ENCODE data around the gene GAGE10. TPM values are rescaled to one million over a fixed set of nuclear protein-coding genes. Genes with fewer than 3 reads are reported as not detected.

The GAGE10 gene
- total RNA-seq, 1 donor from 2014 or later = not detected

- Mint-ChIP-seq H3K9me3 (ENCODE audit: low read depth) (peaks cover 3% of the 10 kb centered on the region), H3K4me1 (ENCODE audit: low read depth) (peaks cover 23% of the 10 kb centered on the region), H3K36me3 (ENCODE audit: low read depth) (no peaks in the 10 kb centered on the region), H3K27ac (ENCODE audit: unreplicated experiment) (no peak overlapping the region), H3K27me3 (ENCODE audit: low read depth) (no peaks in the 10 kb centered on the region), H3K4me3 (ENCODE audit: unreplicated experiment) (peak overlapping the region; percentile 59)
- TF ChIP-seq, protein P1, sequence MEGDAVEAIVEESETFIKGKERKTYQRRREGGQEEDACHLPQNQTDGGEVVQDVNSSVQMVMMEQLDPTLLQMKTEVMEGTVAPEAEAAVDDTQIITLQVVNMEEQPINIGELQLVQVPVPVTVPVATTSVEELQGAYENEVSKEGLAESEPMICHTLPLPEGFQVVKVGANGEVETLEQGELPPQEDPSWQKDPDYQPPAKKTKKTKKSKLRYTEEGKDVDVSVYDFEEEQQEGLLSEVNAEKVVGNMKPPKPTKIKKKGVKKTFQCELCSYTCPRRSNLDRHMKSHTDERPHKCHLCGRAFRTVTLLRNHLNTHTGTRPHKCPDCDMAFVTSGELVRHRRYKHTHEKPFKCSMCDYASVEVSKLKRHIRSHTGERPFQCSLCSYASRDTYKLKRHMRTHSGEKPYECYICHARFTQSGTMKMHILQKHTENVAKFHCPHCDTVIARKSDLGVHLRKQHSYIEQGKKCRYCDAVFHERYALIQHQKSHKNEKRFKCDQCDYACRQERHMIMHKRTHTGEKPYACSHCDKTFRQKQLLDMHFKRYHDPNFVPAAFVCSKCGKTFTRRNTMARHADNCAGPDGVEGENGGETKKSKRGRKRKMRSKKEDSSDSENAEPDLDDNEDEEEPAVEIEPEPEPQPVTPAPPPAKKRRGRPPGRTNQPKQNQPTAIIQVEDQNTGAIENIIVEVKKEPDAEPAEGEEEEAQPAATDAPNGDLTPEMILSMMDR (IDR thresholded peaks at IDR 0.05) = no peak
- DNase-seq (ENCODE audit: low spot score) = peak; percentile 89
These were observed 33.1 kb upstream of the GAGE10 start for GRCh38 chrX:49270249-49270921.

- Mint-ChIP-seq H3K4me3 (ENCODE audit: unreplicated experiment) (peak overlapping the region; percentile 59), H3K36me3 (ENCODE audit: low read depth) (no peaks in the 10 kb centered on the region), H3K4me1 (ENCODE audit: low read depth) (peaks cover 23% of the 10 kb centered on the region), H3K27ac (ENCODE audit: unreplicated experiment) (peak overlapping the region; percentile 60), H3K27me3 (ENCODE audit: low read depth) (no peaks in the 10 kb centered on the region), H3K9me3 (ENCODE audit: low read depth) (peaks cover 3% of the 10 kb centered on the region)
- no peak for DNase-seq (ENCODE audit: low spot score)
- TF ChIP-seq, protein P1 (IDR thresholded peaks at IDR 0.05) = no peak
These were observed 32.1 kb upstream of the GAGE10 start for GRCh38 chrX:49271341-49271740.

- no peak overlapping the region for H3K4me3 Mint-ChIP-seq (ENCODE audit: unreplicated experiment)
These were observed 31.0 kb upstream of the GAGE10 start for GRCh38 chrX:49272421-49272820.

DNA sequence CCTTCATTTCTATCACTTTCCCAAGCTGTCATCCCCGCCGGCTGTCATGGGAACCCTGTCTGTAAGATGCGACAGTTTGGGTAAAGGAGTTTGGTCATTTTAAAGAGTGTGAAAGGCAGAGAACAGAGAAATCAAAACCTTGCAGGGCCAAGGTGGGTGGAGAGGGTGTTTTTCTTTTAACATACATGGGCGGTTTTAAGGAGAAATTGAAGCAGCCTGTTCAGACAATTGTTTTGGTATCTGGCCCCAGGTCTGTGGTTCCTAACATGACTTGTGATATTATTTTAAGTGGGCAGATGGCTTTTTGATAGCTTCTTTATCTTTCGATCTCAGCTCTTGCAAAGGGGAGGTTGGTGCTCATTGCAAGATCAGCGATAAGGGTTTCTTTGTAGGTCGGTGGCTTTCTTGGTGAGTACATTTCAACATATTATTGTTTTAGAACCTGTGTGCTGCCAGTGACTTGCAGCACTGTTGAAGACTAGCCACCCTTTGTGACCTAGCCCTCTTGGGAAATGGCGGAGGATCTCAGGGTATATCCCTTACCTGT is 30.2 kb upstream of the GAGE10 start:
- TF ChIP-seq, protein P1 (IDR thresholded peaks at IDR 0.05) = no peak
- Mint-ChIP-seq H3K4me1 (ENCODE audit: low read depth) (peaks cover 21% of the 10 kb centered on the region), H3K27me3 (ENCODE audit: low read depth) (no peaks in the 10 kb centered on the region), H3K9me3 (ENCODE audit: low read depth) (peaks cover 3% of the 10 kb centered on the region), H3K27ac (ENCODE audit: unreplicated experiment) (no peak overlapping the region), H3K36me3 (ENCODE audit: low read depth) (no peaks in the 10 kb centered on the region), H3K4me3 (ENCODE audit: unreplicated experiment) (no peak overlapping the region)
- peak; percentile 42 for DNase-seq (ENCODE audit: low spot score)

More at GRCh38 chrX:49272421-49272820, 31.0 kb upstream of the GAGE10 start:
- Mint-ChIP-seq H3K4me1 (ENCODE audit: low read depth) (peaks cover 23% of the 10 kb centered on the region), H3K9me3 (ENCODE audit: low read depth) (peaks cover 3% of the 10 kb centered on the region), H3K36me3 (ENCODE audit: low read depth) (no peaks in the 10 kb centered on the region), H3K27me3 (ENCODE audit: low read depth) (no peaks in the 10 kb centered on the region), H3K27ac (ENCODE audit: unreplicated experiment) (no peak overlapping the region)
- TF ChIP-seq, protein P1 (IDR thresholded peaks at IDR 0.05) = no peak
- DNase-seq (ENCODE audit: low spot score) = peak; percentile 17

- H3K27me3 Mint-ChIP-seq (ENCODE audit: low read depth) = no peaks in the 10 kb centered on the region
- H3K27ac Mint-ChIP-seq (ENCODE audit: unreplicated experiment) = no peak overlapping the region
- H3K36me3 Mint-ChIP-seq (ENCODE audit: low read depth) = no peaks in the 10 kb centered on the region
- peaks cover 12% of the 10 kb centered on the region for H3K4me1 Mint-ChIP-seq (ENCODE audit: low read depth)
- H3K4me3 Mint-ChIP-seq (ENCODE audit: unreplicated experiment) = no peak overlapping the region
- TF ChIP-seq, protein P1 (IDR thresholded peaks at IDR 0.05) = no peak
- no peak for DNase-seq (ENCODE audit: low spot score)
- H3K9me3 Mint-ChIP-seq (ENCODE audit: low read depth) = peaks cover 3% of the 10 kb centered on the region
These were observed 27.2 kb upstream of the GAGE10 start for GRCh38 chrX:49276207-49276606.
